Memory B cell (primary cell): ENCODE results near the gene GRK4.
"Not testable (repeated sequence)": the region's sequence is repeated elsewhere in the genome, so short reads cannot be mapped to it uniquely, and the experiment has no call there.

ENCODE experiments used
- ATAC-seq: fragments of 150-1000 bp; cut with Tn5 transposase; 2 replicates; pipeline ENCODE4 v1.10.0; 2021; ENCODE audit warnings: low read depth, mild to moderate bottlenecking, moderate library complexity
- DNase-seq, 2 donors: peaks; one replicate each; pipeline ENCODE4 v3.0.0; 2022; ENCODE audit warnings: low spot score in 2 of 2
- H3K27ac Mint-ChIP-seq: one replicate; pipeline ENCODE4 v1.8.0; 2022; ENCODE audit warnings: mild to moderate bottlenecking, moderate library complexity, mixed read lengths
- H3K27me3 Mint-ChIP-seq: one replicate; pipeline ENCODE4 v1.8.0; 2022; ENCODE audit warnings: mixed read lengths
- H3K36me3 Mint-ChIP-seq: one replicate; pipeline ENCODE4 v1.8.0; 2022; ENCODE audit warnings: mild to moderate bottlenecking, mixed read lengths
- H3K4me1 Mint-ChIP-seq: one replicate; pipeline ENCODE4 v1.8.0; 2022; ENCODE audit warnings: mixed read lengths
- H3K4me3 Mint-ChIP-seq: one replicate; pipeline ENCODE4 v1.8.0; 2022; ENCODE audit warnings: mild to moderate bottlenecking, moderate library complexity, mixed read lengths
- H3K9me3 Mint-ChIP-seq: one replicate; pipeline ENCODE4 v1.8.0; 2022; ENCODE audit warnings: mixed read lengths

The GRK4 gene

DNA sequence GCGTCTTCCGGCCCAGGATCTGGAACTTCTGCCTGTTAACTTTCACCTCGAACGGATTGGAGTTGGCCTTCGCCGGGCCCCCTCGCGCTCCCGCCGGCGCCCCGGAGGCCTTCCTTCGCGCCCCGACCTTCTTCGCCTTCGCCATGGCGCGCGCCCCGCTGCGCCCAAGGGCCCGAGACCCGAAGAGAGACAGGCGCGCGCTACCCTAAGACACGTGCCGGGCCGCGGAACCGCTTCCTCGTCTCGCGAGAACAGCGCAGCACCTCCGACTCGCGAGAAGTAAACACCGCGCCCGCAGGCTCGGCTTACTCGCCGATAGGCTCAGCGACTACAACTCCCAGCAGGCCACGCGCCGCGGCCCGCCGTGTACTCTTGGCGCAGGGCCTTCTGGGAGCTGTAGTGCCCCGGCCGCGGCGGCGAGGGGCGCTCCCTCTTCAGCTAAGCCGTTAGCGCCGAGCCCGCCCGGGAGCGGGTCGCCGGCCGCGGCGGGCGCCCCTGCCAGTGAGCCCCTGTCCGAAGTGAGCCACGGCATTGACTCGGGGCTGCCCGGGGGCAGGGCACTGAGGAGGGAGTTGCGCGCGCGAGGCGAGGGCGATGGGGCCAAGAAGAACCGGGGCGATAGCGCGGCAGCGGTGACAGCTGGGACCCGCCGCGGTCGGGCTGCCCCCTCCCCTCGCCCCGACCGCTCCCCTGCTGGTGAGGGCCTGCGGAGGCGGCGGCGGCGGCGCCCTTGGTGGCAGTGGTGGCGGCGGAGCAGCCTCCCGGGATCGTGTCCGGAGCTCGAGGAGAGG is at the start of gene GRK4, which contains the start of gene NOP14:
Gene GRK4, plus strand, starts transcription at position 397 of the 791 bp plus-strand sequence. CDS start 500 bp downstream, outside the sequence.
Gene NOP14, minus strand, starts transcription at position 232 of the 791 bp plus-strand sequence. Its CDS starts 87 bp downstream, at position 145.
- H3K4me1 Mint-ChIP-seq: peaks cover 20% of the 10 kb centered on the region
- H3K27ac Mint-ChIP-seq: peak within 1 kb of the TSS; percentile 94
- peak within 1 kb of the TSS; percentile 89 for H3K4me3 Mint-ChIP-seq
- peak; percentile 92 for ATAC-seq
- no peaks in the 10 kb centered on the region for H3K9me3 Mint-ChIP-seq
- no peaks in the 10 kb centered on the region for H3K36me3 Mint-ChIP-seq
- no peaks in the 10 kb centered on the region for H3K27me3 Mint-ChIP-seq
- peak; percentile 92 to 93 for DNase-seq

DNA sequence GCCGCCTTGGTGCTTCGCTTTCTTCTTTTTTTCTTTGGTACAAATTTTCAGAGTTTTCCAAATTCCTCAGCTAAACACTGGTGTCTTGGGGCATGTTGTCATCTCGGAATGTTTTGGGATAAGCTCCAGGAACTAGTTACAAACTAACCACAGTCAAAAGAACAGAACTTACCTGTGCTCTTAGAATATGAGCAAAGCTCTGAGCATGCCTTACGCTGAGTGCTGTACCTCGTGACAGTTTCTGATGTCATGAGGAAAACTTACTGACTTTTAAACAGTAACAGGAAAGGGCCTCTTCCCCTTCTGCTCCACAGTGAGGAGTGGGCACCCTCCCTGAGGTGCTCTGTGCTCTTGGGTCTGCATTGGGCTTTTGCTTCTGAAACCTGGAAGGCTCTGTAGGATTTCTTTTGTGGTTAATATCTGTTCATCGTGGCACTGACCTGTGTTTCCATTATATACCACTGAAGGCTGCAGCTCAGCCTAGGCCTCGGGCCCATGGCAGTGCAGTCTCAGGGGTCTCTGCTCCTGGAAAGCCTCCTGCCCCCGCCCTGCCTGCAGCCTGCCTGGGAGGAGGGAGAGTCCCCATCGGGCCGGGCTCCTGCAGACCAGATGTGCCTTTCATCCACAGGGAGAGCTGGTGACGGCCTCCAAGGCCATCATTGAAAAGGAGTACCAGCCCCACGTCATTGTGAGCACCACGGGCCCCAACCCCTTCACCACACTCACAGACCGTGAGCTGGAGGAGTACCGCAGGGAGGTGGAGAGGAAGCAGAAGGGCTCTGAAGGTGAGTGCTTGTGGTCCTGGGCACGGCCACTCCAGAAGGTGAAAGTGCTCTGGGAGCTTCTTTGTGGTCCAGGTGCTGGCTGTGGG is 48.9 kb upstream of the GRK4 start:
- H3K9me3 Mint-ChIP-seq: no peaks in the 10 kb centered on the region
- peaks cover 24% of the 10 kb centered on the region for H3K4me1 Mint-ChIP-seq
- no peaks in the 10 kb centered on the region for H3K27me3 Mint-ChIP-seq
- peak; percentile 10 for ATAC-seq
- H3K4me3 Mint-ChIP-seq: no peak overlapping the region
- no peak for DNase-seq
- H3K36me3 Mint-ChIP-seq: peaks cover 30% of the 10 kb centered on the region
- H3K27ac Mint-ChIP-seq: peak overlapping the region; percentile 71

DNA sequence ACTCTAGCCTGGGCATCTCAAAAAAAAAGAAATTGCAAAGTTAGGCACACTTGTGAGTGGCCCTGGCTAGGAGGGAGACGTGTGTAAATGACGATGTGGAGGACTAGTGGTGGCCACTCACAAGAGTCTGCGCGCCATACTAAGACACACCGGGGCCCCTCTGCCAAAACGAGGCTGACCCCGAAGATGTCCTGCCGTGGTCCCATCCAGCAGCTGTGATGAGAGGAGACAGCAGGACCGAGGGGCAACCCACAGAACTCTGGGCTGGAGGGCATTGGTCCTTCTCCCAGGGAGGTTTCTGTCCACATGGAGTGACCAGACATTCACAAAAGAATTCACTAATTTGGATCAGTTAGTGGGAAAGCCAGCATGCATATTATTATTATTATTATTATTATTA is 47.6 kb upstream of the GRK4 start:
- DNase-seq (no peak), ATAC-seq (no peak)
- peaks cover 3% of the 10 kb centered on the region for H3K9me3 Mint-ChIP-seq
- H3K4me3 Mint-ChIP-seq: no peak overlapping the region
- peaks cover 34% of the 10 kb centered on the region for H3K4me1 Mint-ChIP-seq
- H3K27me3 Mint-ChIP-seq: no peaks in the 10 kb centered on the region
- peak overlapping the region; percentile 74 for H3K27ac Mint-ChIP-seq
- H3K36me3 Mint-ChIP-seq: peaks cover 41% of the 10 kb centered on the region

DNA sequence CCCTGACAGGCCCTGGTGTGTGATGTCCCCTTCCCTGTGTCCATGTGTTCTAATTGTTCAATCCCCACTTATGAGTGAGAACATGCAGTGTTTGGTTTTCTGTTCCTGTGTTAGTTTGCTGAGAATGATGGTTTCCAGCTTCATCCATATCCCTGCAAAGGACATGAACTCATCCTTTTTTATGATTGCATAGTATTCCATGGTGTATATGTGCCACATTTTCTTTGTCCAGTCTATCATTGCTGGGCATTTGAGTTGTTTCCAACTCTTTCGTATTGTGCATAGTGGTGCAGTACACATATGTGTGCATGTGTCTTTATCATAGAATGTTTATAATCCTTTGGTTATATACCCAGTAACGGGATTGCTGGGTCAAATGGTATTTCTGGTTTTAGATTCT is 46.7 kb upstream of the GRK4 start:
- Mint-ChIP-seq H3K27ac (peak overlapping the region; percentile 99), H3K4me1 (peaks cover 39% of the 10 kb centered on the region), H3K36me3 (peaks cover 47% of the 10 kb centered on the region)

DNA sequence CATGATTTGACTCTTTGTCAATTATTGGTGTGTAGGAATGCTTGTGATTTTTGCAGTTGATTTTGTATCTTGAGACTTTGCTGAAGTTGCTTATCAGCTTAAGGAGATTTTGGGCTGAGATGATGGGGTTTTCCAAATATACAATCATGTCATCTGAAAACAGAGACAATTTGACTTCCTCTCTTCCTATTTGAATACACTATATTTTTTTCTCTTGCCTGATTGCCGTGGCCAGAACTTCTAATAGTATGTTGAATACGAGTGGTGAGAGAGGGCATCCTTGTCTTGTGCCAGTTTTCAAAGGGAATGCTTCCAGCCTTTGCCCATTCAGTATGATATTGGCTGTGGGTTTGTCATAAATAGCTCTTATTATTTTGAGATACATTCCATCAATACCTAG is 45.1 kb upstream of the GRK4 start:
- H3K9me3 Mint-ChIP-seq, H3K27me3 Mint-ChIP-seq, DNase-seq: not testable (repeated sequence)
- Mint-ChIP-seq H3K27ac (peak overlapping the region; percentile 99), H3K36me3 (peaks cover 50% of the 10 kb centered on the region), H3K4me3 (peak overlapping the region; percentile 80), H3K4me1 (peaks cover 51% of the 10 kb centered on the region)
- ATAC-seq: peak; percentile 35

More for the DNA sequence above, 46.7 kb upstream of the GRK4 start:
- not testable (repeated sequence) for H3K27me3 Mint-ChIP-seq, H3K4me3 Mint-ChIP-seq, DNase-seq, ATAC-seq, H3K9me3 Mint-ChIP-seq

DNA sequence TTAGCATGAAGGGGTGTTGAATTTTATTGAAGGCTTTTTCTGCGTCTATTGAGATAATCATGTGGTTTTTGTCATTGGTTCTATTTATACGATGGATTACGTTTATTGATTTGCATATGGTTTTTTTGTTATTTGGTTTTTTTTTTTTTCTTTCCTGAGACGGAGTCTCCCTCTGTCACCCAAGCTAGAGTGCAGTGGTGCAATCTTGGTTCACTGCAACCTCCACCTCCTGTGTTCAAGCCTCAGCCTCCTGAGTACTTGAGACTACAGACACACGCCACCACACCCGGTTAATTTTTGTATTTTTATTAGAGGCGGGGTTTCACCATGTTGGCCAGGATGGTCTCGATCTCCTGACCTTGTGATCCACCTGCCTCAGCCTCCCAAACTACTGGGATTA is 44.7 kb upstream of the GRK4 start:
- not testable (repeated sequence) for H3K9me3 Mint-ChIP-seq, H3K27me3 Mint-ChIP-seq
- Mint-ChIP-seq H3K4me3 (peak overlapping the region; percentile 80), H3K36me3 (peaks cover 52% of the 10 kb centered on the region), H3K27ac (peak overlapping the region; percentile 99), H3K4me1 (peaks cover 55% of the 10 kb centered on the region)
- ATAC-seq (peak; percentile 92), DNase-seq (peak in 1 of 2 donors; percentile 50)

DNA sequence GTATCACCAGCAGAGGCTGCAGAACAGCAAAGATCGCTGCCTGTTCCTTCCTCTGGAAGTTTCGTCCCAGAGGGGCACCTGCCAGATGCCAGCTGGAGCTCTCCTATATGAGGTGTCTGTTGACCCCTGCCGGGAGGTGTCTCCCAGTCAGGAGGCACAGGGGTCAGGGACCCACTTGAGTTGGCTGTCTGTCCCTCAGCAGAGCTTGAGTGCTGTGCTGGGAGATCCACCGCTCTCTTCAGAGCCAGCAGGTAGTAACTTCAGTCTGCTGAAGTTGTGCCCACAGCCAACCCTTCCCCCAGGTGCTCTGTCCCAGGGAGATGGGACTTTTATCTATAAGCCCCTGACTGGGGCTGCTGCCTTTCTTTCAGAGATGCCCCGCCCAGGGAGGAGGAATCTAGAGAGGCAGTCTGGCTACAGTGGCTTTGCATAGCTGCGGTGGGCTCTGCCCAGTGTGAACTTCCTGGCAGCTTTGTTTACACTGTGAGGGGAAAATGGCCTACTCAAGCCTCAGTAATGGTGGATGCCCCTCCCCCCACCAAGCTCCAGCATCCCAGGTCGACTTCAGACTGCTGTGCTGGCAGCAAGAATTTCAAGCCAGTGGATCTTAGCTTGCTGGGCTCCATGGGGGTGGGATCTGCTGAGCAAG is 40.8 kb upstream of the GRK4 start:
- Mint-ChIP-seq H3K4me3 (peak overlapping the region; percentile 65), H3K27ac (peak overlapping the region; percentile 99), H3K36me3 (peaks cover 38% of the 10 kb centered on the region), H3K4me1 (peaks cover 46% of the 10 kb centered on the region)
- peak; percentile 42 to 54 for DNase-seq
- not testable (repeated sequence) for H3K9me3 Mint-ChIP-seq, H3K27me3 Mint-ChIP-seq
- ATAC-seq: peak; percentile 24

DNA sequence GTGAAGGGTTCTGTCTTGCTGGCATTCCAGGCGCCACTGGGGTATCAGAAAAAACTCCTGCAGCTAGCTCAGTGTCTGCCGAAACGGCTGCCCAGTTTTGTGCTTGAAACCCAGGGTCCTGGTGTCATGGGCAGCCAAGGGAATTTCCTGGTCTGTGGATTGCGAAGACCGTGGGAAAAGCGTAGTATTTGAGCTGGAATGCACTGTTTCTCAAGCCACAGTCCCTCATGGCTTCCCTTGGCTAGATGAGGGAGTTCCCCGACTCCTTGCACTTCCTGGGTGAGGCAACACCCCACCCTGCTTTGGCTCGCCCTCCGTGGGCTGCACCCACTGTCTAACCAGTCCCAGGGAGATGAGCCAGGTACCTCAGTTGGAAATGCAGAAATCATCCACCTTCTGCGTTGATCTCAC is 40.2 kb upstream of the GRK4 start:
- H3K36me3 Mint-ChIP-seq: peaks cover 42% of the 10 kb centered on the region
- DNase-seq (no peak), ATAC-seq (no peak)
- H3K27me3 Mint-ChIP-seq: no peaks in the 10 kb centered on the region
- H3K27ac Mint-ChIP-seq: peak overlapping the region; percentile 99
- peak overlapping the region; percentile 65 for H3K4me3 Mint-ChIP-seq
- peaks cover 42% of the 10 kb centered on the region for H3K4me1 Mint-ChIP-seq
- peaks cover 3% of the 10 kb centered on the region for H3K9me3 Mint-ChIP-seq

DNA sequence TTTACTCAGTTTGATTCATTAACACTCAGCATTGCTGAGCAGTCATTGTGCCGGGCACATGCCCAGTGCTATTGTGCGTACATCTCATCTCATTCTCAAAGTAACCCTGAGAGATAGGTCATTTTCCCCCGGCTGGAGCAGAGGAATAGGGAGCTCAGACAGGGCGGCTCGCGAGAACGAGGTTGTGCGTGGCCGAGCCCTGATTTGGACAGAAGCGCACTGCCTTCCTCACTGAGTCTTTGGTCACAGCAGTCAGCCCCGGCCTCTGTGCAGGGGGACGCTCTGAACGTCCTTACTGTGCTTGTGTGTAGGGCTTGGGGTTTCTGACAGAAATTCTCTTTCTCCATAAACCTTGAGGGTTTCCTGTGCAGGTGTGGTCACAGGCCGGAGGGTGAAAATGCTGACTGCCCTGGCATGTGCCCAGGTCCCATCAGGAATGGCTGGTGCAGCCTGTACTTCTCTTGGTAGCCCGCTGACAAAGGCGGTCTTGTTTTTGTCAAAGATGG is 39.6 kb upstream of the GRK4 start:
- Mint-ChIP-seq H3K4me3 (peak overlapping the region; percentile 62), H3K27ac (peak overlapping the region; percentile 99), H3K36me3 (peaks cover 43% of the 10 kb centered on the region), H3K27me3 (no peaks in the 10 kb centered on the region), H3K4me1 (peaks cover 36% of the 10 kb centered on the region), H3K9me3 (peaks cover 3% of the 10 kb centered on the region)
- ATAC-seq (no peak), DNase-seq (no peak)

DNA sequence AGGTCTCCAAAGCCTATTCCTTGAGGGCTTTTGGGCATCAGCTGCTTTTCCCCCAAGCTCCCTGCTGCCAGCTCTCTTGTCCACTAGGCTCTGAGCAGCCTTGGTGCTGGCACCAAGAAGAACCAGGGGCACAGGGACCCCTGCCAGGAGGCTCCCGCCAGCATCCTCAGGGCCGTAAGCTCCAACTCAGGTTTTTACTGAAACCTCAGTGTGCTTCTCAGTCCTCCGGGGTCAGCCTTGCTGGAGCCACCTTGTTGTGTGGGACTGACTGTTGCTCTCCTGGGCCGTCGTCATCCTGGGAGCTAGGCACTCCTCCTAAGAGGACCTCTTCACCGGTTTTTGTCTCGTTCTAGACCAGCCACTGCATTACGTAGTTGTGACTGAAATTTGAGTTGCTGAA is 39.1 kb upstream of the GRK4 start:
- H3K9me3 Mint-ChIP-seq: peaks cover 3% of the 10 kb centered on the region
- H3K4me1 Mint-ChIP-seq: peaks cover 36% of the 10 kb centered on the region
- H3K27ac Mint-ChIP-seq: peak overlapping the region; percentile 99
- ATAC-seq (no peak), DNase-seq (no peak)
- no peak overlapping the region for H3K4me3 Mint-ChIP-seq
- no peaks in the 10 kb centered on the region for H3K27me3 Mint-ChIP-seq
- peaks cover 44% of the 10 kb centered on the region for H3K36me3 Mint-ChIP-seq

DNA sequence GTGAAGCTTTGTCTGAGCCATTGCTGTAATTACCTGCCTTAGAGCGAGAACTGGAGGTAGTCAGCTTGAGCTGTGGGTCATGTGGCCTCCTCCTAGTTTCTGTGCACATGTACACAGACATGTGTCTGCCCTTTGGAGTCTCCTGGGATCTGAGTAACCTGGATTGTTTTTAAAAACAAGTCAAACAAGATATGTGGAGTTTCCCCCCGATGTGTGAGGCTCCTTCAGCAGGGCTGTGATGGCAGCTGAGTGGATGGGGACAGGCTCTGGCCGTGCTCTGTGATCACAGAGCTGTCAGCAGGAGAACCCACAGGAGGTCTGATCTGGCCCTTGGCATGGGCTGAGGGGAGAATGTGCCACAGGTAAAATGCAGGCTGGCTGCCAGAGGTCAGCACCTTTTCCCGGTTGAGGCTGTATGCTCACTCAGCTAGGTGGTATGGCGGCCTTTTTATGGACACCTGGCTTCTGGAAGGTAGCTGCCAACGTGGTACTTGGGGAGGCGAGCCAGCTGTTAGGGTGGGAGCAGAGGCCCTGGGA is 38.5 kb upstream of the GRK4 start:
- H3K9me3 Mint-ChIP-seq: peaks cover under 1% of the 10 kb centered on the region
- H3K27me3 Mint-ChIP-seq: no peaks in the 10 kb centered on the region
- ATAC-seq (no peak), DNase-seq (no peak)
- peaks cover 38% of the 10 kb centered on the region for H3K36me3 Mint-ChIP-seq
- no peak overlapping the region for H3K4me3 Mint-ChIP-seq
- peaks cover 33% of the 10 kb centered on the region for H3K4me1 Mint-ChIP-seq
- peak overlapping the region; percentile 24 for H3K27ac Mint-ChIP-seq

DNA sequence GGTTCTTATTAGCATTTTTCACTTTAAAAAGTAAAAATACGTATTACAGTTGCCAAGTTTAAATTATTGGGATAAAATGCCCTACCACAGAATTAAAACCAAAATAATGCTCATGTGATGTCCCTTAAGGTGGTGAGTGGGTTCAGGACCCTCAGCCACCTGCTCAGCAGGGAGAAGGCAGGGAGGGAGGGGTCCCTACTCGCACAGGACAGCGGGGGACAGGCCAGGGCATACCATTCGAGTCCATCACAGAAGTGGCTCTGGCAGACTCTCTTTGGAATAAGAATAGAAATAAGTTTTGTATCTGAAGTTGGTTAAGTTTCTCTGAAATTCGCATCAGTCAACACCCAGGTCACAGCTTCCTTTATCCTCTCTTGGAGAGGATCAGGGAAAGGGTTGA is 37.9 kb upstream of the GRK4 start:
- no peak overlapping the region for H3K27ac Mint-ChIP-seq
- H3K9me3 Mint-ChIP-seq: no peaks in the 10 kb centered on the region
- ATAC-seq (no peak), DNase-seq (no peak)
- no peaks in the 10 kb centered on the region for H3K27me3 Mint-ChIP-seq
- peaks cover 27% of the 10 kb centered on the region for H3K4me1 Mint-ChIP-seq
- H3K36me3 Mint-ChIP-seq: peaks cover 34% of the 10 kb centered on the region
- H3K4me3 Mint-ChIP-seq: no peak overlapping the region
